Glutamatergic neuron (in vitro differentiated cells): ENCODE measurements around the gene SLC13A4. TPM values are rescaled to one million over a fixed set of nuclear protein-coding genes. Genes with fewer than 3 reads are reported as not detected.

Experiments
- DNase-seq: peaks from one replicate; pipeline ENCODE4 v3.0.0; 2022
- H3K27ac Mint-ChIP-seq: one replicate; pipeline ENCODE4 v1.8.0; 2020; ENCODE audit warnings: mild to moderate bottlenecking, mixed read lengths, inconsistent platforms; ENCODE audit not compliant: unreplicated experiment
- H3K27me3 Mint-ChIP-seq: one replicate; pipeline ENCODE4 v1.8.0; 2020; ENCODE audit warnings: mild to moderate bottlenecking, moderate library complexity, mixed read lengths, inconsistent platforms; ENCODE audit not compliant: unreplicated experiment
- H3K36me3 Mint-ChIP-seq: one replicate; pipeline ENCODE4 v1.8.0; 2020; ENCODE audit warnings: mild to moderate bottlenecking, mixed read lengths, inconsistent platforms; ENCODE audit not compliant: unreplicated experiment
- H3K4me1 Mint-ChIP-seq: one replicate; pipeline ENCODE4 v1.8.0; 2020; ENCODE audit warnings: mild to moderate bottlenecking, low read depth, mixed read lengths, inconsistent platforms; ENCODE audit not compliant: unreplicated experiment
- H3K4me3 Mint-ChIP-seq: one replicate; pipeline ENCODE4 v1.8.0; 2020; ENCODE audit warnings: mild to moderate bottlenecking, mixed read lengths, inconsistent platforms; ENCODE audit not compliant: unreplicated experiment
- H3K9me3 Mint-ChIP-seq: one replicate; pipeline ENCODE4 v1.8.0; 2020; ENCODE audit warnings: mild to moderate bottlenecking, moderate library complexity, mixed read lengths, inconsistent platforms; ENCODE audit not compliant: unreplicated experiment
- total RNA-seq: library from RNA; stranded (reverse); fragmentation: NEBNext Ultra II Directional; extraction: Animal tissue kit (Norgen Biotek cat#: 25700); gene quantifications from one replicate; pipeline ENCODE4 v1.2.1, GENCODE V29; 2021; ENCODE audit not compliant: unreplicated experiment
- TF ChIP-seq, protein P1 (sequence below): fragments of 200-600 bp; sonication (generic); IDR thresholded peaks from one replicate; pipeline ENCODE4 v1.5.0; 2021; ENCODE audit not compliant: partially characterized antibody, unreplicated experiment

Gene SLC13A4
- total RNA-seq, 1 donor from 2014 or later, result not detected

DNA sequence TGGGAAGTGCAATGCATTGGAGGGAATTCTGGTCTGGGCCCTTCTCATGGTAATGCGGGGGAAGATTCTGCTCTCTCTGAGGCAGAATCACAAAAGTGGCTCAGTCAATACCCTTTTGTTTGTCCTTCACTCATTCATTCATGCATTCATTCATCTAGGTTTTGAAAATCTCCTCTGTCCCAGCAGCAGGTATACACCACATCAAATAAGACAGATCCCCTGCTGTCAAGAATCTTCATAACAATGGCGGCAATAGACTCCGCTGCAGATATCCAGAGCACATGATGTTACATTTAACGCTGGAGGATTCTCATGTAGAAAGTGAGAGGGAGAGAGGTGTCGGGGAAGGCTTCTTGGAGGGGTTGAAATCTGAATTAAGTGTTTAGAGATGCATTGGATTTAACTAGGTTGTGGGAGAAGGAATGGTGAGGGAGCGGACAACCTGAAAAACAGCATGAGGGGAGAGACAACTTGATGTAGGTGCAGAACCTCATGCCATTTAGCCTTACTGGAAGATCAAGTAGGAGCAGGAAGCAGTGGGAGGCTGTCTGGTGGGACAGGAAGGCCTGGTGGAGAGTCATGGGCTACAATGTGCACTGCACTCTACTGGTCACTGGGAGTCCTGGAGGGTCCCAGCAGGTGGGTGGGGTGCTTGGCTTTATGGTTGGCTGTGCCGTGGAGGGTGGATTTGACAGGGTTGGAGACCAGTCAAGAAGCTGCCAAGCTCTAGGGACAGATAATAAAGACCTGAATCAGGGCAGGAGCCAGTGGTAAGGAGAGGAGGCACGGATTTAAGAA, 25.8 kb upstream of the SLC13A4 start:
- TF ChIP-seq, protein P1, sequence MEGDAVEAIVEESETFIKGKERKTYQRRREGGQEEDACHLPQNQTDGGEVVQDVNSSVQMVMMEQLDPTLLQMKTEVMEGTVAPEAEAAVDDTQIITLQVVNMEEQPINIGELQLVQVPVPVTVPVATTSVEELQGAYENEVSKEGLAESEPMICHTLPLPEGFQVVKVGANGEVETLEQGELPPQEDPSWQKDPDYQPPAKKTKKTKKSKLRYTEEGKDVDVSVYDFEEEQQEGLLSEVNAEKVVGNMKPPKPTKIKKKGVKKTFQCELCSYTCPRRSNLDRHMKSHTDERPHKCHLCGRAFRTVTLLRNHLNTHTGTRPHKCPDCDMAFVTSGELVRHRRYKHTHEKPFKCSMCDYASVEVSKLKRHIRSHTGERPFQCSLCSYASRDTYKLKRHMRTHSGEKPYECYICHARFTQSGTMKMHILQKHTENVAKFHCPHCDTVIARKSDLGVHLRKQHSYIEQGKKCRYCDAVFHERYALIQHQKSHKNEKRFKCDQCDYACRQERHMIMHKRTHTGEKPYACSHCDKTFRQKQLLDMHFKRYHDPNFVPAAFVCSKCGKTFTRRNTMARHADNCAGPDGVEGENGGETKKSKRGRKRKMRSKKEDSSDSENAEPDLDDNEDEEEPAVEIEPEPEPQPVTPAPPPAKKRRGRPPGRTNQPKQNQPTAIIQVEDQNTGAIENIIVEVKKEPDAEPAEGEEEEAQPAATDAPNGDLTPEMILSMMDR, result no peak
- Mint-ChIP-seq H3K36me3 (peaks cover 9% of the 10 kb centered on the region), H3K27me3 (peaks cover 4% of the 10 kb centered on the region), H3K9me3 (peaks cover 3% of the 10 kb centered on the region), H3K27ac (no peak overlapping the region), H3K4me3 (no peak overlapping the region), H3K4me1 (peaks cover 4% of the 10 kb centered on the region)
- no peak for DNase-seq

DNA sequence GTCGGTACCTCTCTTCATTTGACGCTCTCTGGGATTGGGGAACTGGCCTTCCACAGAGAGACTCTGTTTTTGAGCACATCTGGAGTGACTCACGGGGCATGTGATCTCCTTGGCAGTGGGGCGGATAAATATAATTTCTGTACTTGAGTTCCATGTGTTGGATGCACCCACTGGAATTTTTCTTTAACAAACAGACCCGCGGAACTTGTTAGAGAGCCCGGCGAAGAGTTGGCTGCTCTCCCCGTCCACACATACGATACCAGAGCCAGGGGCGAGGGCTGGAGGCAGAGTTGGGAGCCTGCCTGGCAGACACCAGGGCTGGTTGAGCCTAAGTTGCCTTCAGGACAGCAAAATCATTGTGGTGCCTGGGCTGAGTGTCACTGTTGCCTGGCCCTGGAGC, 20.8 kb upstream of the SLC13A4 start, which contains the start of gene FAM180A:
Gene FAM180A, minus strand, starts transcription at position 44 of the 400 bp plus-strand sequence. CDS start 233 bp downstream, outside the sequence.
- H3K36me3 Mint-ChIP-seq, result no peaks in the 10 kb centered on the region
- H3K4me1 Mint-ChIP-seq, result peaks cover 7% of the 10 kb centered on the region
- TF ChIP-seq, protein P1, result no peak
- H3K27ac Mint-ChIP-seq, result no peak within 1 kb of the TSS
- no peak within 1 kb of the TSS for H3K4me3 Mint-ChIP-seq
- H3K9me3 Mint-ChIP-seq, result peaks cover 5% of the 10 kb centered on the region
- DNase-seq, result no peak
- H3K27me3 Mint-ChIP-seq, result no peaks in the 10 kb centered on the region

DNA sequence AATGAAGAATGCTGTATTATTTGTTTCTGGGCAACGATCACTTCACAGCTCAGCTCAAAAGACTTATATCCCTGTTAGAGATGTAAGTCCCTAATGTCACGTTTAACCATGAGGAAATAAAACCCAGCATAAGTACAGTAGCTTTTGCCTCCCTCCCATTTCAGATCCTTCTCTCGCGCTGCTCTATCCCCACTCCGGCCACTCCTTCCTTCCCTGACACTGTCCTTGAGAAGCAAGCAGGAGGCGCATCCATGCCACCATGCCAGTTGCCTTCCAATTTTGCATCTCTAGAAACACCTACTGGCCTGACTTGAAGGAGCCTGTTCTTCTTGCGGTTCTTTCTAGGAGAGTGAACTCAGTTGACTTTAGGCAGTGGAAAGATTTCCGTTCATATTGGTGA, 19.4 kb upstream of the SLC13A4 start:
- DNase-seq, result no peak
- Mint-ChIP-seq H3K4me3 (no peak overlapping the region), H3K27me3 (no peaks in the 10 kb centered on the region), H3K36me3 (no peaks in the 10 kb centered on the region), H3K27ac (no peak overlapping the region), H3K4me1 (peaks cover 8% of the 10 kb centered on the region), H3K9me3 (peaks cover 4% of the 10 kb centered on the region)
- TF ChIP-seq, protein P1, result no peak

DNA sequence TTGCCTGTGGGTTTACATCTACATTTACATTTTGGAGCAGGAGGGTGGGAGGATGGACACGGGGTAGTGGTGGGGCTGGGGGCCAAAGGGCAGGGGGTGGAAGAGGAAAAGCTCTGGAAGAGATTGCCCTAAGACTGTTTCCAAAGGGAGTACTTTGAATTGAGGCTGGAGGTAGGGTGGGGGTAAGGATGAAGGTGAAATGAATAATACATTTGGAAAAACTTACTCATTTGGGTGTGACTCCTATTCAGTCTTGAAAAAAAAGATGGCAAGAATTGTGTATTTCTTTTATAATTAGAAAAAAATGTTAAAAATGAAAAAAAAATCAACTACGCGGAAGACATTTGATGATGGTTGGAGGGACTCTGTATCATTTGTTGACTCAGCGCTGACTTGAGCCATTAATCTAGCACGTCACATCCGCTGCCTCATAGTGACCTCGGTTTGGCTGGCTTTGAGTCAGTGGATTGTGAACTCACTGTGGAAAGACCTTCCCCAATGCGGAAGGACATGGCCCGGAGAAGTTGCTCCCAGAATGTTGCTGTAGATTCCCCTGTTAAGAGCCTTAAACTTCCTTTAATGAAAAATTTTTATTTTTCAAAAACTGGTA, 17.8 kb upstream of the SLC13A4 start:
- DNase-seq, result no peak
- H3K27ac Mint-ChIP-seq, result no peak overlapping the region
- H3K36me3 Mint-ChIP-seq, result no peaks in the 10 kb centered on the region
- peaks cover 8% of the 10 kb centered on the region for H3K4me1 Mint-ChIP-seq
- TF ChIP-seq, protein P1, result no peak
- H3K27me3 Mint-ChIP-seq, result no peaks in the 10 kb centered on the region
- no peak overlapping the region for H3K4me3 Mint-ChIP-seq
- H3K9me3 Mint-ChIP-seq, result peaks cover 4% of the 10 kb centered on the region
